ENCODE data around the gene MRPS18C. TPM values are rescaled to one million over a fixed set of nuclear protein-coding genes. Genes with fewer than 3 reads are reported as not detected.

MRPS18C gene
- total and polyA plus RNA-seq, 8 donors = 28.5 to 61.4 (median 53.2) TPM

DNA sequence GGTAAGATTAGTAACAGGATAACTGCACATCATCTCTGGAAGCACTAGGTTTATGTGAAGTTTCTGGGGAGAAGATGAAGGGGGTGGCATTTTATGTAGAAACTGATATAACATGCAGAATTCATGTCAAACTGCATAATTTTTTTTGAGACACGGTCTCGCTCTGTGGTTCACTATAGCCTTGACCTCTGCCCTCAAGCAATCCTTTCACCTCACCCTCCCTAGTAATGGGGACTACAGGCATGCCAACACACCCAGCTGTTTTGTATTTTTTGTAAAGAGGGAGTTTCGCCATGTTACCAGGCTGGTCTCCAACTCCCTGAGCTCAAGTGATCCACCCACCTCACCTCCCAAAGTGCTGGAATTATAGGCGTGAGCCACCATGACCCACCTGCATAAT, 17.6 kb downstream of the MRPS18C start:
- Histone ChIP-seq H3K9me3 (no peaks in the 10 kb centered on the region), H3K4me3 (no peak overlapping the region), H3K36me3 (peaks cover 0 to 46% of the 10 kb centered on the region in 2 donors), H3K27ac (no peak overlapping the region), H3K27me3 (no peaks in the 10 kb centered on the region), H3K4me1 (no peaks in the 10 kb centered on the region)
- intact Hi-C loops (cut with DNase I) = no loop called here
- TF ChIP-seq, protein P1, sequence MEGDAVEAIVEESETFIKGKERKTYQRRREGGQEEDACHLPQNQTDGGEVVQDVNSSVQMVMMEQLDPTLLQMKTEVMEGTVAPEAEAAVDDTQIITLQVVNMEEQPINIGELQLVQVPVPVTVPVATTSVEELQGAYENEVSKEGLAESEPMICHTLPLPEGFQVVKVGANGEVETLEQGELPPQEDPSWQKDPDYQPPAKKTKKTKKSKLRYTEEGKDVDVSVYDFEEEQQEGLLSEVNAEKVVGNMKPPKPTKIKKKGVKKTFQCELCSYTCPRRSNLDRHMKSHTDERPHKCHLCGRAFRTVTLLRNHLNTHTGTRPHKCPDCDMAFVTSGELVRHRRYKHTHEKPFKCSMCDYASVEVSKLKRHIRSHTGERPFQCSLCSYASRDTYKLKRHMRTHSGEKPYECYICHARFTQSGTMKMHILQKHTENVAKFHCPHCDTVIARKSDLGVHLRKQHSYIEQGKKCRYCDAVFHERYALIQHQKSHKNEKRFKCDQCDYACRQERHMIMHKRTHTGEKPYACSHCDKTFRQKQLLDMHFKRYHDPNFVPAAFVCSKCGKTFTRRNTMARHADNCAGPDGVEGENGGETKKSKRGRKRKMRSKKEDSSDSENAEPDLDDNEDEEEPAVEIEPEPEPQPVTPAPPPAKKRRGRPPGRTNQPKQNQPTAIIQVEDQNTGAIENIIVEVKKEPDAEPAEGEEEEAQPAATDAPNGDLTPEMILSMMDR (IDR thresholded peaks at IDR 0.05) = no peak
- ATAC-seq (no peak), DNase-seq (no peak)

DNA sequence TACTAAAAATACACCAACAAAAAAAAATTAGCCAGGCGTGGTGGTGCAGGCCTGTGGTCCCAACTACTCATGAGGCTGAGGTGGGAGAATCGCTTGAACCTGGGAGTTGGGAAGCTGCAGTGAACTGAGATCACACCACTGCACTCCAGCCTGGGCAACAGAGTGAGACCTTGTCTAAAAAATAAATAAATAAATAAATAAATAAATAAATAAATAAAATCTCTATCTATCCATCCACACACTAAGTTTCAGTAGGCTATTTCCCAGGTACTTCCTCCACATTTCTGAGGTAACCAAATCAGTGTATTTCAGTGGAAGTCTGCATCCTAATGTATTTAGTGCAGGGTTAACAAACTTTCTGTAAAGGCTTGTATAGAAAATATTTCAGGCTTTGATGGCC, 18.1 kb downstream of the MRPS18C start:
- no peak for ATAC-seq
- Histone ChIP-seq H3K9me3 (no peaks in the 10 kb centered on the region), H3K36me3 (peaks cover 0 to 41% of the 10 kb centered on the region in 2 donors), H3K27ac (no peak overlapping the region), H3K27me3 (no peaks in the 10 kb centered on the region), H3K4me3 (no peak overlapping the region), H3K4me1 (no peaks in the 10 kb centered on the region)
- TF ChIP-seq, protein P1 (IDR thresholded peaks at IDR 0.05) = no peak
- DNase-seq = no peak
- intact Hi-C loops (cut with DNase I) = no loop called here

- ATAC-seq = peak; percentile 100
- peak within 1 kb of the TSS; percentile 88 to 92 for H3K27ac ChIP-seq
- intact Hi-C loops (cut with DNase I) = no loop called here
- TF ChIP-seq, protein P1 (IDR thresholded peaks at IDR 0.05) = no peak
- peak; percentile 91 to 99 (median 96) for DNase-seq
- H3K27me3 ChIP-seq = no peaks in the 10 kb centered on the region
- peaks cover 0 to 6% of the 10 kb centered on the region in 2 donors for H3K36me3 ChIP-seq
- peak within 1 kb of the TSS; percentile 87 to 93 for H3K4me3 ChIP-seq
- peaks cover 8 to 22% of the 10 kb centered on the region in 2 donors for H3K4me1 ChIP-seq
- H3K9me3 ChIP-seq = no peaks in the 10 kb centered on the region
Observed at GRCh38 chr4:83484500-83485461, 28.9 kb downstream of the MRPS18C start, which contains the start of gene ABRAXAS1. TSS of gene ABRAXAS1 (minus strand) at chr4:83485100. CDS start at chr4:83485072, 28 bp downstream.

GRCh38 chr4:83486457-83487129, 30.7 kb downstream of the MRPS18C start:
- TF ChIP-seq, protein P1 (IDR thresholded peaks at IDR 0.05) = no peak
- Histone ChIP-seq H3K9me3 (no peaks in the 10 kb centered on the region), H3K4me1 (peaks cover 8 to 22% of the 10 kb centered on the region in 2 donors), H3K27ac (no peak overlapping the region), H3K36me3 (no peaks in the 10 kb centered on the region), H3K4me3 (no peak overlapping the region), H3K27me3 (no peaks in the 10 kb centered on the region)
- no peak for ATAC-seq
- intact Hi-C loops (cut with DNase I) = no loop called here
- no peak for DNase-seq
